B cell (primary cell): ENCODE data around the gene FEM1B. TPM values are rescaled to one million over a fixed set of nuclear protein-coding genes. Genes with fewer than 3 reads are reported as not detected.

ENCODE experiments used
- ATAC-seq: fragments of 200-7000 bp; cut with Tn5 transposase; one replicate; pipeline ENCODE4 v1.10.0; 2021; ENCODE audit warnings: low read depth, mild to moderate bottlenecking, moderate number of reproducible peaks, moderate library complexity
- CTCF ChIA-PET: fragments of 350-600 bp; sonication (Branson Sonifier 250); formaldehyde crosslinking; loops from one replicate; lab custom pipeline; 2021; ENCODE audit warnings: antibody characterized with exemption, inconsistent platforms; lab: Charles Lee
- POLR2A ChIA-PET: fragments of 350-600 bp; sonication (Branson Sonifier 250); formaldehyde crosslinking; loops from one replicate; lab custom pipeline; 2021; ENCODE audit warnings: antibody characterized with exemption; lab: Charles Lee
- DNase-seq: peaks from one replicate; pipeline ENCODE4 v3.0.0; 2013
- H2AFZ ChIP-seq: 2 replicates; pipeline ENCODE4 v1.6.1; 2012; ENCODE audit warnings: mild to moderate bottlenecking, low read depth, low read length; ENCODE audit not compliant: insufficient read depth, poor library complexity, severe bottlenecking
- H3K27ac ChIP-seq, 2 donors: 1 replicate in 1 of 2; 2 replicates in 1 of 2; pipeline ENCODE4 v1.5.1; 2012 to 2013; ENCODE audit warnings: low read length in 2 of 2, mild to moderate bottlenecking in 2 of 2, moderate library complexity in 1 of 2
- H3K27me3 ChIP-seq, 4 experiments: fragments of 200-600 bp in 1 of 4; sonication (generic) in 1 of 4; replicated peaks in 1 of 4; 1 replicate in 2 of 4; 2 replicates in 2 of 4; pipeline versions ENCODE4 v1.6.1 to v1.7.0; 2013 to 2016; ENCODE audit warnings: low read length in 3 of 4, mild to moderate bottlenecking in 2 of 4, mixed read lengths in 1 of 4, moderate library complexity in 1 of 4; ENCODE audit not compliant: insufficient read depth in 4 of 4, control insufficient read depth in 3 of 4; ENCODE audit errors: control extremely low read depth in 1 of 4
- H3K36me3 ChIP-seq, 2 experiments: replicated peaks in 1 of 2; 1 replicate in 1 of 2; 2 replicates in 1 of 2; pipeline versions ENCODE4 v1.6.1 to v1.7.1; 2013; ENCODE audit warnings: low read length in 1 of 2; ENCODE audit not compliant: insufficient read depth in 2 of 2, control insufficient read depth in 1 of 2; ENCODE audit errors: control extremely low read depth in 1 of 2, extremely low read depth in 1 of 2
- H3K4me1 ChIP-seq, 2 donors: fragments of 200-600 bp in 1 of 2; sonication (generic) in 1 of 2; 1 replicate in 1 of 2; 2 replicates in 1 of 2; pipeline versions ENCODE4 v1.5.1 to v1.6.1; 2013 to 2017; ENCODE audit warnings: low read length in 2 of 2; ENCODE audit not compliant: control insufficient read depth in 2 of 2, insufficient read depth in 2 of 2
- H3K4me2 ChIP-seq: replicated peaks from 2 replicates; pipeline ENCODE3; 2012; ENCODE audit warnings: mild to moderate bottlenecking, low read depth, low read length; ENCODE audit not compliant: poor library complexity, severe bottlenecking
- H3K4me3 ChIP-seq, 5 experiments: fragments of 200-600 bp in 1 of 5; sonication (generic) in 1 of 5; 1 replicate in 3 of 5; 2 replicates in 2 of 5; pipeline versions ENCODE4 v1.5.1 to v1.7.0; 2011 to 2016; ENCODE audit warnings: low read length in 4 of 5, mild to moderate bottlenecking in 4 of 5, low read depth in 2 of 5, control low read depth in 1 of 5, moderate library complexity in 1 of 5; ENCODE audit not compliant: insufficient read depth in 1 of 5; ENCODE audit errors: control extremely low read depth in 1 of 5, extremely low read depth in 1 of 5
- H3K79me2 ChIP-seq: fragments of 200-600 bp; sonication (generic); one replicate; pipeline ENCODE4 v1.6.0; 2016; ENCODE audit warnings: low read length; ENCODE audit not compliant: control insufficient read depth, insufficient read depth
- H3K9ac ChIP-seq: fragments of 200-600 bp; sonication (generic); 2 replicates; pipeline ENCODE4 v1.6.1; 2017; ENCODE audit warnings: mild to moderate bottlenecking, low read length, moderate library complexity
- H3K9me3 ChIP-seq, 3 donors: one replicate each; pipeline versions ENCODE4 v1.6.1 to v1.7.1; 2013; ENCODE audit warnings: low read length in 2 of 3; ENCODE audit not compliant: control insufficient read depth in 2 of 3, insufficient read depth in 1 of 3; ENCODE audit errors: control extremely low read depth in 1 of 3
- H4K20me1 ChIP-seq: 2 replicates; pipeline ENCODE4 v1.6.0; 2012; ENCODE audit warnings: mild to moderate bottlenecking, low read length; ENCODE audit not compliant: insufficient read depth, control insufficient read depth, poor library complexity, severe bottlenecking
- H3K27ac Mint-ChIP-seq: one replicate; pipeline ENCODE4 v1.8.0; 2021; ENCODE audit warnings: mixed read lengths
- H3K27me3 Mint-ChIP-seq: one replicate; pipeline ENCODE4 v1.8.0; 2021; ENCODE audit warnings: mixed read lengths
- H3K4me1 Mint-ChIP-seq: one replicate; pipeline ENCODE4 v1.8.0; 2021; ENCODE audit warnings: mixed read lengths
- H3K4me3 Mint-ChIP-seq: one replicate; pipeline ENCODE4 v1.8.0; 2021; ENCODE audit warnings: mixed read lengths
- H3K9me3 Mint-ChIP-seq: one replicate; pipeline ENCODE4 v1.8.0; 2022; ENCODE audit warnings: mixed read lengths; ENCODE audit not compliant: insufficient read depth
- EZH2 ChIP-seq: IDR thresholded peaks from 2 replicates; pipeline ENCODE4 v1.6.1; 2012; ENCODE audit warnings: borderline replicate concordance, low read depth, mild to moderate bottlenecking, moderate library complexity, low read length; ENCODE audit not compliant: insufficient read depth, poor library complexity, severe bottlenecking
- WGBS: methylation state at CpG from one replicate; pipeline ENCODE4 v1.1.5; 2013; ENCODE audit warnings: missing lambda C conversion rate; ENCODE audit not compliant: insufficient coverage; 5-methylcytosine and 5-hydroxymethylcytosine counted together
- intact Hi-C: fragments of 100-400 bp; cut with micrococcal nuclease; formaldehyde crosslinking; loops from one replicate; pipeline ENCODE4 v1.10.0; 2022
- polyA plus RNA-seq: library from polyadenylated mRNA; depleted of rRNA; stranded (reverse); fragments of >200 nt; gene quantifications from 2 replicates; pipeline ENCODE4 v1.2.3, GENCODE V29; 2012
- total RNA-seq, 2 donors: library from RNA; stranded (reverse); fragments of 120-200 nt in 1 of 2; gene quantifications; 1 replicate in 1 of 2; 2 replicates in 1 of 2; pipeline versions ENCODE4 v1.2.3 to v1.2.4, GENCODE V29; 2013 to 2022
- TF ChIP-seq, protein P1 (sequence below): fragments of 200-600 bp; IDR thresholded peaks from one replicate; pipeline ENCODE4 v1.8.0; 2022; ENCODE audit warnings: antibody characterized with exemption, mild to moderate bottlenecking

The FEM1B gene
- total and polyA plus RNA-seq, 2 donors (not counting 1 experiment from before 2014, with no cell fraction given) = 13.8 to 52.4 TPM

DNA sequence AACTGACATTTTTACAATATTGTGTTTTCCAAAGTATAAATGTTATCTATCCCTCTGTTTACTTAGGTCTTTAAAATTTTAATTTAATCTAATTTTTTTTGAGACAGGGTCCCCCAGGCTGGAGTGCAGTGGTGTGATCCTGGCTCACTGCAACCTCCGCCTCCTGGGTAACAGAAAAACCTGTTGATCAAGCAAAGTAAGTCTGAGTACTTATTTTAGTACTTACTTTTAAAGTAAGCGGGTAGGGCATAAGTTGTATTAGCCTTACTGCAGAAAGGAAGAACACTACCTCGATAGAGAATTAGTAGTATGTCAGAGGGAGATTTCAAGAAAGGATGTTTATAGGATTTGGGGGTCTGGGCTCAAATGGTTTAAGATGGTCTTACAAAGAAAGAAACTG is 11.9 kb upstream of the FEM1B start:
- CTCF ChIA-PET = no interaction called here
- POLR2A ChIA-PET = no interaction called here

GRCh38 chr15:68268405-68268804 is 9.1 kb upstream of the FEM1B start:
- ATAC-seq (no peak), DNase-seq (no peak)
- Mint-ChIP-seq H3K27ac (no peak overlapping the region), H3K27me3 (peaks cover 36% of the 10 kb centered on the region), H3K4me3 (no peak overlapping the region), H3K9me3 (no peaks in the 10 kb centered on the region), H3K4me1 (no peaks in the 10 kb centered on the region)
- Histone ChIP-seq H3K9me3 (no peaks in the 10 kb centered on the region), H2AFZ (no peak overlapping the region), H3K36me3 (no peaks in the 10 kb centered on the region), H3K4me1 (no peaks in the 10 kb centered on the region), H3K27me3 (peaks cover 0 to 19% (median 14%) of the 10 kb centered on the region in 4 experiments), H3K79me2 (no peaks in the 10 kb centered on the region), H3K27ac (no peak overlapping the region), H3K9ac (no peak overlapping the region), H4K20me1 (no peaks in the 10 kb centered on the region), H3K4me2 (no peak overlapping the region), H3K4me3 (no peak overlapping the region)
- TF ChIP-seq EZH2 = no peak
- TF ChIP-seq, protein P1, sequence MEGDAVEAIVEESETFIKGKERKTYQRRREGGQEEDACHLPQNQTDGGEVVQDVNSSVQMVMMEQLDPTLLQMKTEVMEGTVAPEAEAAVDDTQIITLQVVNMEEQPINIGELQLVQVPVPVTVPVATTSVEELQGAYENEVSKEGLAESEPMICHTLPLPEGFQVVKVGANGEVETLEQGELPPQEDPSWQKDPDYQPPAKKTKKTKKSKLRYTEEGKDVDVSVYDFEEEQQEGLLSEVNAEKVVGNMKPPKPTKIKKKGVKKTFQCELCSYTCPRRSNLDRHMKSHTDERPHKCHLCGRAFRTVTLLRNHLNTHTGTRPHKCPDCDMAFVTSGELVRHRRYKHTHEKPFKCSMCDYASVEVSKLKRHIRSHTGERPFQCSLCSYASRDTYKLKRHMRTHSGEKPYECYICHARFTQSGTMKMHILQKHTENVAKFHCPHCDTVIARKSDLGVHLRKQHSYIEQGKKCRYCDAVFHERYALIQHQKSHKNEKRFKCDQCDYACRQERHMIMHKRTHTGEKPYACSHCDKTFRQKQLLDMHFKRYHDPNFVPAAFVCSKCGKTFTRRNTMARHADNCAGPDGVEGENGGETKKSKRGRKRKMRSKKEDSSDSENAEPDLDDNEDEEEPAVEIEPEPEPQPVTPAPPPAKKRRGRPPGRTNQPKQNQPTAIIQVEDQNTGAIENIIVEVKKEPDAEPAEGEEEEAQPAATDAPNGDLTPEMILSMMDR = no peak
- ChIA-PET CTCF (interaction anchor here (0.9 kb wide), 1 partner anchor 16 kb away, joined by 3 read pairs; no protein-coding TSS in a partner anchor), POLR2A (no interaction called here)
- WGBS = no CpG with 5 or more reads among the region's 3 CpGs
- intact Hi-C loops = no loop called here

More for the DNA sequence above, 11.9 kb upstream of the FEM1B start:
- no peak overlapping the region for H3K4me2 ChIP-seq
- no peak overlapping the region for H2AFZ ChIP-seq
- ATAC-seq (no peak), DNase-seq (no peak)
- intact Hi-C loops = no loop called here
- H3K9me3 ChIP-seq = no peaks in the 10 kb centered on the region
- H3K36me3 ChIP-seq = no peaks in the 10 kb centered on the region
- no peak overlapping the region for H3K27ac ChIP-seq
- H3K9ac ChIP-seq = no peak overlapping the region
- no peaks in the 10 kb centered on the region for H3K4me1 ChIP-seq
- Mint-ChIP-seq H3K27ac (no peak overlapping the region), H3K4me1 (no peaks in the 10 kb centered on the region), H3K27me3 (peaks cover 51% of the 10 kb centered on the region), H3K9me3 (no peaks in the 10 kb centered on the region), H3K4me3 (no peak overlapping the region)
- peaks cover 0 to 19% (median 17%) of the 10 kb centered on the region in 4 experiments for H3K27me3 ChIP-seq
- no peaks in the 10 kb centered on the region for H3K79me2 ChIP-seq
- 100% methylated on average over 2 of the region's 3 CpGs for WGBS
- TF ChIP-seq, protein P1 = no peak
- no peak for TF ChIP-seq EZH2
- no peak overlapping the region for H3K4me3 ChIP-seq
- no peaks in the 10 kb centered on the region for H4K20me1 ChIP-seq
